ENCODE measurements around the gene HNF1A.

DNA sequence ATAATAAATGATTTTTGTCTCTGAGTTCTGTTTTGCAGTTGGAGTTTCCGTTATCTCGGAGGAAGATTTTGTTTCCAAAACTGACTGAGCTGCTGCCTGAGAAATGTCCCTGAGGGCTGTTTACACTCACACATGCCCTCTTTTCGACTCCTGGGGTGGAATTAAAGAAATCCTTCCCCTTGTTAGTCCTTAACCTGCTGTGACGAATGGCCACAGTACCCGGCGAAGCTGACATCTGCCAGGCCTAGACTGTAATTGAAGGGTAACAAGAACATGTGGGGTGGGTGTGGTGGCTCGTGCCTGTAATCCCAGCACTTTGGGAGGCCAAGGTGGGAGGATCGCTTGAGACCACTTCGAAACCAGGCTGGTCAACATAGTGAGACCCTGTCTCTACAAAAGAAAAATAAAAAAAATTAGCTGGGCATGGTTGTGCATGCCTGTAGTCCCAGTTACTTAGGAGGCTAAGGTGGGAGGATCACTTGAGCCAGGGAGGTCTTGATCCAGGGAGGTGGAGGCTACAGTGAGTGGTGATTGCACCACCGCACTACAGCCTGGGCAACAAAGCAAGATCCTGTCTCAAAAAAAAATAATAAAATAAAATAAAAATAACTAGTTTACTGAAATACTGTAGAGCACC lies 52.4 kb downstream of the HNF1A start:
- TF ChIP-seq POLR2A (IDR thresholded peaks at IDR 0.05) = no peak
- no peak for TF ChIP-seq POLR2AphosphoS5 (IDR thresholded peaks at IDR 0.05)
